Neuronal stem cell (in vitro differentiated cells): ENCODE measurements around the gene TUBGCP2.

Source experiments
- DNase-seq: peaks from one replicate; pipeline ENCODE4 v3.0.0-alpha.2; 2013; ENCODE audit warnings: low spot score
- H2AFZ ChIP-seq: one replicate; pipeline ENCODE4 v1.6.1; 2013; ENCODE audit warnings: mild to moderate bottlenecking, low read length, inconsistent platforms
- H2AK5ac ChIP-seq: 2 replicates; pipeline ENCODE4 v1.6.1; 2013; ENCODE audit warnings: low read depth, mild to moderate bottlenecking, inconsistent platforms, low read length, moderate library complexity, mixed read lengths
- H2BK120ac ChIP-seq: 2 replicates; pipeline ENCODE4 v1.6.1; 2013; ENCODE audit warnings: low read depth, mild to moderate bottlenecking, inconsistent platforms, low read length, moderate library complexity, mixed read lengths
- H2BK12ac ChIP-seq: one replicate; pipeline ENCODE4 v1.6.1; 2013; ENCODE audit warnings: low read length, inconsistent platforms
- H2BK15ac ChIP-seq: 2 replicates; pipeline ENCODE4 v1.6.1; 2013; ENCODE audit warnings: mild to moderate bottlenecking, low read length, inconsistent platforms, mixed read lengths
- H2BK5ac ChIP-seq: one replicate; pipeline ENCODE4 v1.6.1; 2013; ENCODE audit warnings: inconsistent platforms, mild to moderate bottlenecking, low read length, moderate library complexity
- H3K14ac ChIP-seq: one replicate; pipeline ENCODE4 v1.6.1; 2013; ENCODE audit warnings: low read length, inconsistent platforms
- H3K18ac ChIP-seq: 2 replicates; pipeline ENCODE4 v1.6.1; 2013; ENCODE audit warnings: low read length, inconsistent platforms
- H3K23ac ChIP-seq: 2 replicates; pipeline ENCODE4 v1.6.1; 2013; ENCODE audit warnings: low read depth, mild to moderate bottlenecking, mixed read lengths, low read length, inconsistent platforms; ENCODE audit not compliant: poor library complexity
- H3K27ac ChIP-seq: replicated peaks from 3 replicates; pipeline ENCODE4 v1.5.1; 2013; ENCODE audit warnings: low read length, inconsistent platforms
- H3K27me3 ChIP-seq, 3 experiments: 2 replicates each; pipeline ENCODE4 v1.6.1; 2013; ENCODE audit warnings: low read length in 3 of 3, mild to moderate bottlenecking in 2 of 3, inconsistent platforms in 1 of 3, low read depth in 1 of 3, mixed read lengths in 1 of 3, moderate library complexity in 1 of 3; ENCODE audit not compliant: control insufficient read depth in 3 of 3, insufficient read depth in 3 of 3
- H3K36me3 ChIP-seq, 2 donors: replicated peaks in 1 of 2; 2 replicates each; pipeline ENCODE4 v1.6.1; 2013; ENCODE audit warnings: low read length in 2 of 2; ENCODE audit not compliant: control insufficient read depth in 2 of 2, insufficient read depth in 2 of 2
- H3K4ac ChIP-seq: 2 replicates; pipeline ENCODE4 v1.6.1; 2013; ENCODE audit warnings: inconsistent platforms, mild to moderate bottlenecking, low read length, moderate library complexity
- H3K4me1 ChIP-seq, 2 donors: 1 replicate in 1 of 2; 2 replicates in 1 of 2; pipeline ENCODE4 v1.6.1; 2013; ENCODE audit warnings: low read length in 2 of 2, low read depth in 1 of 2; ENCODE audit not compliant: control insufficient read depth in 2 of 2, insufficient read depth in 1 of 2
- H3K4me2 ChIP-seq: one replicate; pipeline ENCODE4 v1.6.1; 2013; ENCODE audit warnings: mild to moderate bottlenecking, low read length, inconsistent platforms; ENCODE audit not compliant: insufficient read depth, poor library complexity, severe bottlenecking
- H3K4me3 ChIP-seq, 2 donors: 2 replicates each; pipeline ENCODE4 v1.5.1; 2013; ENCODE audit warnings: low read length in 2 of 2, mild to moderate bottlenecking in 2 of 2, inconsistent platforms in 1 of 2, moderate library complexity in 1 of 2
- H3K79me1 ChIP-seq: one replicate; pipeline ENCODE4 v1.6.1; 2013; ENCODE audit warnings: low read depth, mild to moderate bottlenecking, inconsistent platforms, low read length, moderate library complexity
- H3K9ac ChIP-seq: one replicate; pipeline ENCODE4 v1.6.1; 2013; ENCODE audit warnings: mild to moderate bottlenecking, low read depth, low read length, inconsistent platforms; ENCODE audit not compliant: poor library complexity
- H3K9me3 ChIP-seq, 2 donors: replicated peaks in 1 of 2; 2 replicates each; pipeline versions ENCODE3 to v1.6.1; 2013; ENCODE audit warnings: low read length in 2 of 2, mild to moderate bottlenecking in 2 of 2, inconsistent platforms in 1 of 2, low read depth in 1 of 2, mixed read lengths in 1 of 2, moderate library complexity in 1 of 2; ENCODE audit not compliant: control insufficient read depth in 2 of 2, insufficient read depth in 1 of 2
- H4K8ac ChIP-seq: one replicate; pipeline ENCODE4 v1.6.1; 2013; ENCODE audit warnings: low read depth, mild to moderate bottlenecking, inconsistent platforms, low read length, moderate library complexity
- H4K91ac ChIP-seq: one replicate; pipeline ENCODE4 v1.6.1; 2013; ENCODE audit warnings: low read length, low read depth, mild to moderate bottlenecking, inconsistent platforms; ENCODE audit not compliant: poor library complexity
- WGBS, 2 donors: extraction: QIAGEN DNeasy Blood & Tissue Kit; methylation state at CpG; one replicate each; pipeline ENCODE4 v1.1.7; 2013; ENCODE audit warnings: missing lambda C conversion rate in 2 of 2, mixed read lengths in 1 of 2; ENCODE audit not compliant: insufficient read length in 2 of 2, insufficient replicate concordance in 1 of 2; ENCODE audit errors: extremely low coverage in 2 of 2; 5-methylcytosine and 5-hydroxymethylcytosine counted together

TUBGCP2 gene

DNA sequence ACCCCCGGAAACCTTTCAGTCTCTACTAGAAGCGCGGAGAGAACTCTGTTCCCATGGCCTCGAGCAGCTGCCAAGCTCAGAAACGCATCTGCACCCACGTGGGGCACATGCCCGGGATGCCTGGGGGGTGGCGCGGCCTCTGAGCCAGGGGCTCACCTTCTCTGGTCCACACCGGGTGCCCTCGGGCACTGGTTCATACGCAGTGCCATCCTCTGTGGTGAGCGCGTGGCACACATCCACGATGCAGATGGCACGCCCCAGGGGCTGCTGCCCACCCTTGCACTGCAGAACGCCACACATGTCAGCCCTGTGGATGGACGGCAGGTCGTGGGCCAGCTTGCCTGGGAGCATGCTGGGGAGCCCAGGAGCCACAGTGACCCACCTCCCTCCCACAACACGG is 38.5 kb downstream of the TUBGCP2 start:
- H3K36me3 ChIP-seq = no peaks in the 10 kb centered on the region
- no peak overlapping the region for H2AK5ac ChIP-seq
- H3K79me1 ChIP-seq = peaks cover 2% of the 10 kb centered on the region
- H3K23ac ChIP-seq = peak overlapping the region; percentile 80
- no peaks in the 10 kb centered on the region for H3K9me3 ChIP-seq
- DNase-seq = no peak
- no peak overlapping the region for H3K4me3 ChIP-seq
- no peak overlapping the region for H3K4me2 ChIP-seq
- H2BK120ac ChIP-seq = no peak overlapping the region
- H3K14ac ChIP-seq = peak overlapping the region; percentile 82
- no peak overlapping the region for H4K91ac ChIP-seq
- no peaks in the 10 kb centered on the region for H3K27me3 ChIP-seq
- no peak overlapping the region for H2BK12ac ChIP-seq
- no CpG with 5 or more reads among the region's 20 CpGs for WGBS, 2 donors
- no peak overlapping the region for H3K27ac ChIP-seq
- H2BK5ac ChIP-seq = no peak overlapping the region
- H3K4me1 ChIP-seq = peaks cover 0 to 5% of the 10 kb centered on the region in 2 donors
- no peak overlapping the region for H3K18ac ChIP-seq
- peak overlapping the region; percentile 1 for H2BK15ac ChIP-seq
- no peak overlapping the region for H3K4ac ChIP-seq
- H2AFZ ChIP-seq = no peak overlapping the region
- H3K9ac ChIP-seq = no peak overlapping the region
- no peak overlapping the region for H4K8ac ChIP-seq

DNA sequence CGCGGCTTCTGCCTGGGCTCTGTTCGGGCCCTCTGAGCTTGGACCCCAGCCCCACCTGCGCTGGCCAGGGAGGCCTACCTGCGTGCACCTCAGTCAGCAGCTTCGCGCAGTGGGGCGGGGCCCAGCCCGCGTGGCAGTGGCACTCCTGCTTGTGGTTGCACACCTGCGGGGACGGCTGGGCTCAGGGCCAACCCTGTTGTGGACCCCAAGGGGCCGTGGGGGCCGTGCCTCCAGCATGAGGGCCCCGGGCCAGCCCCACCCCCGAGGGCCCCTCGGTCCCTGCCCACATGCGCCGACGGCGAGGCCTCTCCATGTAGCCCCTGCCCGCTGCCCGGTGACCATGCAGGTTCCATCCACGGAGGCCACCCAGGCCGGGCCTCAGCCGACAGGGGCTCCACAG is 39.3 kb downstream of the TUBGCP2 start:
- H2BK12ac ChIP-seq = peak overlapping the region; percentile 22
- H4K91ac ChIP-seq = no peak overlapping the region
- H3K23ac ChIP-seq = peak overlapping the region; percentile 31
- H3K36me3 ChIP-seq = no peaks in the 10 kb centered on the region
- H2BK5ac ChIP-seq = no peak overlapping the region
- H3K4ac ChIP-seq = no peak overlapping the region
- peak overlapping the region; percentile 89 for H2BK15ac ChIP-seq
- H4K8ac ChIP-seq = no peak overlapping the region
- WGBS, 2 donors = no CpG with 5 or more reads among the region's 26 CpGs
- H3K18ac ChIP-seq = no peak overlapping the region
- H3K14ac ChIP-seq = no peak overlapping the region
- peak overlapping the region; percentile 37 for H2AK5ac ChIP-seq
- H3K9ac ChIP-seq = no peak overlapping the region
- H3K9me3 ChIP-seq = no peaks in the 10 kb centered on the region
- no peak for DNase-seq
- H3K27ac ChIP-seq = no peak overlapping the region
- H3K4me2 ChIP-seq = no peak overlapping the region
- no peak overlapping the region for H2AFZ ChIP-seq
- no peaks in the 10 kb centered on the region for H3K4me1 ChIP-seq
- H3K79me1 ChIP-seq = peaks cover 2% of the 10 kb centered on the region
- no peak overlapping the region for H2BK120ac ChIP-seq
- no peaks in the 10 kb centered on the region for H3K27me3 ChIP-seq
- no peak overlapping the region for H3K4me3 ChIP-seq

DNA sequence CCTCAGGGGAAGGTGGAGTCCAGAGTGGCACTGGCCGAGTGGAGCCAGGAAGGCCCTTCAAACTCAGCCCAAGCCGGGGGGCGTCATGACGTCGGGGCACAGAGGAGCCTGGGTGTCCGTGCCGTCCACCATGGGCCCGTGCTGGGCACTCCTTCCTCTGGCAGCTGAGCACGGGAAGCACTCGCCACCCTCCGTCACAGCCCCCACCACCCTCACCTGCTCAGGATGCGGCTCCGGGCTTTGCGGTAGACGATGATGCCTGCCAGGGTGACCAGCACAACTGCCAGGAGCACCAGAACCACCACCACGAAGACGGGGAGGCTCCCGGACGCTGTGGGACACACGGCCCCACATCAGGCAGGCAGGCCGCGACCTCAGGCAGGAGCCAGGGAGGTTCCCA is 40.1 kb downstream of the TUBGCP2 start:
- Histone ChIP-seq H3K27me3 (no peaks in the 10 kb centered on the region), H3K23ac (no peak overlapping the region), H2AFZ (no peak overlapping the region), H3K9ac (no peak overlapping the region), H3K9me3 (no peaks in the 10 kb centered on the region), H3K18ac (peak overlapping the region; percentile 64), H3K36me3 (no peaks in the 10 kb centered on the region), H3K14ac (peak overlapping the region; percentile 38), H3K4ac (peak overlapping the region; percentile 23), H3K79me1 (peaks cover 2% of the 10 kb centered on the region), H4K8ac (no peak overlapping the region), H4K91ac (no peak overlapping the region), H3K27ac (no peak overlapping the region), H3K4me3 (no peak overlapping the region), H2BK15ac (peak overlapping the region; percentile 89), H3K4me2 (no peak overlapping the region), H2BK120ac (no peak overlapping the region), H2BK5ac (no peak overlapping the region), H3K4me1 (peaks cover 0 to 1% of the 10 kb centered on the region in 2 donors), H2BK12ac (peak overlapping the region; percentile 41), H2AK5ac (peak overlapping the region; percentile 94)
- DNase-seq = no peak
- WGBS, 2 donors = no CpG with 5 or more reads among the region's 22 CpGs

DNA sequence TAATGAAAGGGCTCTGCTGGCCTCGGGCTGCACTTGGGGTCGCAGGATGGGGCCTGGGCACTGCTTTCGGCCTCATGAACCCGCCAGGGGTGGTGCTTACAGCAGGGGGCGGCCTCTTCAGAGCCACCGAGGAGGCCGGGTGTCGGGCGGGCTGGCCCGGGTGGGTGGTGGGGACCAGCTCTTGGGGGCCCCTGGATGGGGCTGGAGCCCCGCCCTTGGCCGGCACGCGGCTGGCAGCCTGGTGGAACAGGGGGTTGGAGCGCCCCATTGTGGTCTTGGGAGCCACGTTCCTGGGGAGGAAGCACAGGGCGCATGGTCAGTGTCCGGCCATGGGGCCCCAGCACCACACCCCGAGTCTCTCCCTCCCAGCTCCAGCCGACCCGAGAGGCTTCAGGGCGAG is 40.8 kb downstream of the TUBGCP2 start:
- DNase-seq = no peak
- Histone ChIP-seq H2BK5ac (peak overlapping the region; percentile 75), H2BK120ac (no peak overlapping the region), H2BK12ac (no peak overlapping the region), H4K8ac (no peak overlapping the region), H3K4ac (peak overlapping the region; percentile 76), H3K9me3 (no peaks in the 10 kb centered on the region), H3K27ac (no peak overlapping the region), H3K79me1 (peaks cover 2% of the 10 kb centered on the region), H2AFZ (no peak overlapping the region), H3K18ac (no peak overlapping the region), H3K9ac (no peak overlapping the region), H3K4me1 (peaks cover under 1 to 7% of the 10 kb centered on the region in 2 donors), H3K36me3 (no peaks in the 10 kb centered on the region), H3K4me2 (no peak overlapping the region), H2BK15ac (no peak overlapping the region), H4K91ac (no peak overlapping the region), H3K23ac (peak overlapping the region; percentile 31), H3K4me3 (no peak overlapping the region), H2AK5ac (peak overlapping the region; percentile 94), H3K27me3 (peaks cover 0 to under 1% (median 0%) of the 10 kb centered on the region in 3 experiments), H3K14ac (peak overlapping the region; percentile 82)
- WGBS, 2 donors = no CpG with 5 or more reads among the region's 22 CpGs
